Astrocyte (in vitro differentiated cells and primary cell): ENCODE results near the gene DLK2. TPM values are rescaled to one million over a fixed set of nuclear protein-coding genes. Genes with fewer than 3 reads are reported as not detected.

Experiments
- DNase-seq: peaks from one replicate; pipeline ENCODE4 v3.0.0-alpha.2; 2010; ENCODE audit warnings: low read depth
- FAIRE-seq: peaks from 2 replicates; lab custom pipeline; 2011; peaks lifted over from hg19 to GRCh38; lab: Jason Lieb, UNC
- H2AFZ ChIP-seq: 2 replicates; pipeline ENCODE4 v1.6.0; 2012; ENCODE audit warnings: low read depth, low read length, inconsistent platforms
- H3K27ac ChIP-seq: 2 replicates; pipeline ENCODE4 v1.5.1; 2011; ENCODE audit warnings: low read depth, low read length, inconsistent platforms
- H3K27me3 ChIP-seq: 2 replicates; pipeline ENCODE4 v1.6.0; 2011; ENCODE audit warnings: low read length, inconsistent platforms; ENCODE audit not compliant: insufficient read depth
- H3K36me3 ChIP-seq: 2 replicates; pipeline ENCODE4 v1.5.1; 2011; ENCODE audit warnings: low read length, inconsistent platforms; ENCODE audit not compliant: insufficient read depth
- H3K4me1 ChIP-seq: 2 replicates; pipeline ENCODE4 v1.5.1; 2011; ENCODE audit warnings: low read length, inconsistent platforms; ENCODE audit not compliant: insufficient read depth
- H3K4me2 ChIP-seq: 2 replicates; pipeline ENCODE4 v1.6.0; 2012; ENCODE audit warnings: low read length, inconsistent platforms
- H3K4me3 ChIP-seq: 2 replicates; pipeline ENCODE4 v1.5.1; 2011; ENCODE audit warnings: low read depth, mild to moderate bottlenecking, low read length, inconsistent platforms; ENCODE audit not compliant: insufficient read depth
- H3K79me2 ChIP-seq: 2 replicates; pipeline ENCODE4 v1.6.0; 2012; ENCODE audit warnings: mild to moderate bottlenecking, low read length, inconsistent platforms; ENCODE audit not compliant: insufficient read depth
- H3K9ac ChIP-seq: 2 replicates; pipeline ENCODE4 v1.6.0; 2012; ENCODE audit warnings: mild to moderate bottlenecking, low read length, inconsistent platforms
- H3K9me3 ChIP-seq: 2 replicates; pipeline ENCODE4 v1.5.1; 2012; ENCODE audit warnings: low read depth, mild to moderate bottlenecking, low read length, inconsistent platforms; ENCODE audit not compliant: insufficient read depth
- H4K20me1 ChIP-seq: 2 replicates; pipeline ENCODE4 v1.6.0; 2012; ENCODE audit warnings: low read length, inconsistent platforms; ENCODE audit not compliant: insufficient read depth
- H3K27ac Mint-ChIP-seq: one replicate; pipeline ENCODE4 v1.8.0; 2021; ENCODE audit warnings: mild to moderate bottlenecking, mixed read lengths; ENCODE audit not compliant: unreplicated experiment
- H3K27me3 Mint-ChIP-seq: one replicate; pipeline ENCODE4 v1.8.0; 2021; ENCODE audit warnings: low read depth, mixed read lengths; ENCODE audit not compliant: unreplicated experiment
- H3K36me3 Mint-ChIP-seq: one replicate; pipeline ENCODE4 v1.8.0; 2021; ENCODE audit warnings: low read depth, mixed read lengths; ENCODE audit not compliant: unreplicated experiment
- H3K4me1 Mint-ChIP-seq: one replicate; pipeline ENCODE4 v1.8.0; 2021; ENCODE audit warnings: low read depth, mixed read lengths; ENCODE audit not compliant: unreplicated experiment
- H3K4me3 Mint-ChIP-seq: one replicate; pipeline ENCODE4 v1.8.0; 2021; ENCODE audit warnings: mild to moderate bottlenecking, moderate library complexity, mixed read lengths; ENCODE audit not compliant: unreplicated experiment
- H3K9me3 Mint-ChIP-seq: one replicate; pipeline ENCODE4 v1.8.0; 2021; ENCODE audit warnings: mild to moderate bottlenecking, mixed read lengths; ENCODE audit not compliant: unreplicated experiment
- CTCF ChIP-seq: IDR thresholded peaks from 2 replicates; pipeline ENCODE4 v1.5.1; 2011; ENCODE audit warnings: low read depth, mild to moderate bottlenecking, inconsistent platforms, low read length, moderate library complexity; ENCODE audit not compliant: insufficient read depth
- EZH2 ChIP-seq: IDR thresholded peaks from 2 replicates; pipeline ENCODE4 v1.6.1; 2012; ENCODE audit warnings: mild to moderate bottlenecking, low read length, inconsistent platforms; ENCODE audit not compliant: insufficient read depth
- total RNA-seq: library from RNA; stranded (reverse); gene quantifications from 2 replicates; pipeline ENCODE4 v1.2.1, GENCODE V29; 2021

The DLK2 gene
- total RNA-seq, 1 donor from 2014 or later = 0.68 TPM

- TF ChIP-seq CTCF (no peak), EZH2 (no peak)
- DNase-seq (no peak), FAIRE-seq (no peak)
- H3K79me2 ChIP-seq = peaks cover 41% of the 10 kb centered on the region
- H3K4me1 ChIP-seq = peaks cover 41% of the 10 kb centered on the region
- no peaks in the 10 kb centered on the region for H3K27me3 ChIP-seq
- no peak overlapping the region for H3K4me3 Mint-ChIP-seq
- no peaks in the 10 kb centered on the region for H3K9me3 Mint-ChIP-seq
- no peaks in the 10 kb centered on the region for H3K9me3 ChIP-seq
- H3K4me3 ChIP-seq = no peak overlapping the region
- peaks cover 5% of the 10 kb centered on the region for H3K36me3 Mint-ChIP-seq
- H3K36me3 ChIP-seq = no peaks in the 10 kb centered on the region
- H2AFZ ChIP-seq = no peak overlapping the region
- peaks cover 72% of the 10 kb centered on the region for H4K20me1 ChIP-seq
- H3K4me1 Mint-ChIP-seq = peaks cover 28% of the 10 kb centered on the region
- no peaks in the 10 kb centered on the region for H3K27me3 Mint-ChIP-seq
- no peak overlapping the region for H3K9ac ChIP-seq
- no peak overlapping the region for H3K4me2 ChIP-seq
- H3K27ac ChIP-seq = no peak overlapping the region
- no peak overlapping the region for H3K27ac Mint-ChIP-seq
These were observed 38.5 kb upstream of the DLK2 start for GRCh38 chr6:43493833-43494232.

GRCh38 chr6:43493230-43493629, 37.9 kb upstream of the DLK2 start:
- Mint-ChIP-seq H3K36me3 (peaks cover 3% of the 10 kb centered on the region), H3K27ac (no peak overlapping the region), H3K27me3 (no peaks in the 10 kb centered on the region), H3K4me1 (peaks cover 33% of the 10 kb centered on the region), H3K4me3 (no peak overlapping the region), H3K9me3 (no peaks in the 10 kb centered on the region)
- FAIRE-seq (no peak), DNase-seq (no peak)
- no peak overlapping the region for H2AFZ ChIP-seq
- H3K9ac ChIP-seq = no peak overlapping the region
- peaks cover 44% of the 10 kb centered on the region for H3K79me2 ChIP-seq
- no peaks in the 10 kb centered on the region for H3K27me3 ChIP-seq
- no peaks in the 10 kb centered on the region for H3K9me3 ChIP-seq
- no peak overlapping the region for H3K27ac ChIP-seq
- no peak overlapping the region for H3K4me3 ChIP-seq
- peak overlapping the region; percentile 79 for H3K4me2 ChIP-seq
- H4K20me1 ChIP-seq = peaks cover 67% of the 10 kb centered on the region
- no peaks in the 10 kb centered on the region for H3K36me3 ChIP-seq
- no peak for TF ChIP-seq EZH2
- no peak for TF ChIP-seq CTCF
- H3K4me1 ChIP-seq = peaks cover 45% of the 10 kb centered on the region

GRCh38 chr6:43492673-43493072, 37.3 kb upstream of the DLK2 start:
- Mint-ChIP-seq H3K27ac (no peak overlapping the region), H3K36me3 (peaks cover 2% of the 10 kb centered on the region), H3K4me1 (peaks cover 30% of the 10 kb centered on the region), H3K4me3 (no peak overlapping the region), H3K27me3 (no peaks in the 10 kb centered on the region), H3K9me3 (no peaks in the 10 kb centered on the region)
- peaks cover 45% of the 10 kb centered on the region for H3K4me1 ChIP-seq
- H2AFZ ChIP-seq = no peak overlapping the region
- no peak overlapping the region for H3K4me3 ChIP-seq
- no peak overlapping the region for H3K27ac ChIP-seq
- H3K9ac ChIP-seq = no peak overlapping the region
- peaks cover 61% of the 10 kb centered on the region for H4K20me1 ChIP-seq
- TF ChIP-seq CTCF (no peak), EZH2 (no peak)
- H3K79me2 ChIP-seq = peaks cover 44% of the 10 kb centered on the region
- peak overlapping the region; percentile 79 for H3K4me2 ChIP-seq
- H3K36me3 ChIP-seq = no peaks in the 10 kb centered on the region
- FAIRE-seq = no peak
- DNase-seq = peak; percentile 52
- no peaks in the 10 kb centered on the region for H3K27me3 ChIP-seq
- no peaks in the 10 kb centered on the region for H3K9me3 ChIP-seq
